HG02623 (cell line): Measurements from ENCODE around the gene CTDSPL.

ENCODE experiments used
- ATAC-seq: cut with Tn5 transposase; IDR thresholded peaks from one replicate; pipeline ENCODE4 v1.9.1; 2021; ENCODE audit warnings: moderate library complexity; ENCODE audit not compliant: unreplicated experiment

The CTDSPL gene

DNA sequence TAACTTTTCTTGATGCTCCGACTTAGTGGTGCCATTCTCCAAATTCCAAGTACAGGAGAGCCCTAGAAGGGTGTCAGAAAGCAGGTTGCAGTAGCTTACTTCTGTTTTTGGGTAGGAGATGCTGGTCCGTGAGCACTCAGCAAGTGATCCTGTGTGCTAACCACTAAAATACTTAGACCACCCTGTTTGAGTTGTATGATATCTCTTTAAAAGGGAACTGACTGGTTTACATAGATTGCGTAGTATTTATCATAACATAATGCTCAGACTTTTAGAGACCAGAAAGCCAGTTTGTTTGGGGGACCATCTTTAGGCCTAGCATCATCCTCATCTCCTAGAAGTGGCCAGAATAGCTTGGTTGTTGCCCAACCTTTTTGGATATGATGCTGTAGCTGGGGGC lies 26.7 kb downstream of the CTDSPL start:
- ATAC-seq: no peak

DNA sequence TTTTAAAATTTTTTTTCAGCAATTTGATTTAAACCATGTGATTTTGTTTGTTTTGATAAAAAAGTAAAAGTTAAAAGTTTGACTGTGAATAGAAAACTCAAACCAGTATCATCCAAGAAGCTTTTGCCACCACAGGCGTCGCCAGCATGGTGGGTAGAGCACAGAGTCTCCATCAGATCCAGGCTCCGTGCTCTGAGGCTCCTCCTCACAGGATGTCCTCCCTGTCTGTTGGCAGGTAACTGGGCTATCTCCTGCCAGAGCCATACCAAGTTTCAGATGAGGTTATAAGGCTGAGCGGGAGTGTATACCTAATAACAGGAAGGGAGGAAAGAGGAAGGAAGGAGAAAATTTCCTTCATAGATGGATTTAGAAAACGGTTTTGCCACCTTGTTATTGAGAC lies 28.8 kb downstream of the CTDSPL start:
- no peak for ATAC-seq

GRCh38 chr3:37891227-37891626 lies 29.5 kb downstream of the CTDSPL start:
- ATAC-seq: peak; percentile 55

DNA sequence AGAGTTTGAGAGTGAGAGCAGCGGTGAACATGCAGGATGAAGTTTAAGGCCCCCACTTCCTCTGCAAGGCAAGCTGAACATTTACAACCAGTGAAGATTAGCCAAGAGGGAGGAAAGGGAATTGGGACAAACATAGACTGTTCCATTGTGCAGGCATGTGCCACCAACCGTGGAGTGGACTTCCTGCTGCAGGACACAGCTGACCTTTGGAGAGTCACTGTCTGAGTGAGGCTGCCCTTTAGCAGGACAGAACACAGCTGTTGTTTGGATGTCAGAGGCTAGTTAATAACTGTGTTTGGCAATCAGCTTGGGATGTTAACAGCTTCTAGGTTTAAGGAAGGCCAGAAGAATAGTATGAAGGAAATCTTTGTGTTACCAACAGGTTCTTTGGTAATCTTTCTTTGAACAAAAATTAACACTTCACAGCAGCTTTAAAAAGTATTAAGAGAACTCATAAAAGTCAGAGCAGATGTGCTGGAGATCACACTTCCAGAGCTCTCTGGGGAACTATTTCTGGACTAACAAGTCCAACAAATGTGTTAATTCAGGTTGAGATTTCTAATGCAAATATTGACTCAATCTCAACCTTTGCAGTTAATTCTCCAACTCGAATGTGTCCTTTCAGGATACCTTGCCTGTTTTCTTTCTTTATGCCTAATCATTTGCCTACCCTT lies 31.4 kb downstream of the CTDSPL start:
- ATAC-seq: no peak

DNA sequence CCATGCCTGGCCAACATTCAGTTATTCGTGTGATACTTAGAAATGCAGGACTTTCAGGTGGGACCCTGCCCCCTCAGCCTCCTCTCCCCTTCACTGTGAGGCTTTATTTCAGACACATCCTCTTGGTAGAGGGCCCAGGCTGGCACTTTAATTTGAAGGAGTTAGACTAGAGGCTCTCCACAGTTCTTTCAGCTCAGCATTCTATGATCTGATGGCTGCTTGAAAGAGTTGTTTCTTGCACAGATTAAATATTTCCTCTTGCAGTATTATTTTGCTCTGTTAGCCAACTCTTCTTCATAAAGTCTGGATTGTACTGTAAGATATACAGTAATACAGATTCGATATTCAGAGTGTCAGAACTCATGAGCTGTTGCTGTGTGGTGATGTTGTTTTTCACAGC lies 35.1 kb downstream of the CTDSPL start:
- no peak for ATAC-seq

GRCh38 chr3:37897763-37898162 lies 36.1 kb downstream of the CTDSPL start:
- ATAC-seq: no peak

GRCh38 chr3:37898424-37898823 lies 36.7 kb downstream of the CTDSPL start:
- ATAC-seq: no peak

- no peak for ATAC-seq
Observed at GRCh38 chr3:37899101-37899707, 37.5 kb downstream of the CTDSPL start.

GRCh38 chr3:37899711-37900306 lies 38.1 kb downstream of the CTDSPL start:
- no peak for ATAC-seq

GRCh38 chr3:37901721-37902120 lies 40.0 kb downstream of the CTDSPL start:
- no peak for ATAC-seq

- no peak for ATAC-seq
Observed at GRCh38 chr3:37902674-37903073, 41.0 kb downstream of the CTDSPL start.

- no peak for ATAC-seq
Observed at GRCh38 chr3:37903320-37903719, 41.6 kb downstream of the CTDSPL start.

DNA sequence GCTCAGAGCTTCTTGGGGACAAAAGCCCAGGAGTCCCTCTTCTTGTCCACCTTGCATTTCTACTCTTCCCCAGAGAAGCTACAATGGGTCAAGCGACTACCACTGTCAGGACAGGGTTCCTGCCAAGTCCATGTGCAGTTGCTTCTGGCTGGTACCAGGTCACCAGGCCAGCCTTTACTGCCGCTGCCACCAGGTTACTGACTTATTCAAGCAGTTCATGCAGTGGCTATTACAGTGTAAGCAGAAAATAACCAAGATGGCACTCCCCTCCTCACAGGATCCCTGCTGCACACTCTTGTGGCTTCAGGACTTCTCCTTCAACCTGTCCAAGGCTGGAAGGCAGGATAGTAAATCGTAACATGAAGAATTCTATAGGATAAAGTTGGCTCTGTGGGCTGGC lies 42.1 kb downstream of the CTDSPL start:
- ATAC-seq: no peak

- no peak for ATAC-seq
Observed at GRCh38 chr3:37904601-37905000, 42.9 kb downstream of the CTDSPL start.

DNA sequence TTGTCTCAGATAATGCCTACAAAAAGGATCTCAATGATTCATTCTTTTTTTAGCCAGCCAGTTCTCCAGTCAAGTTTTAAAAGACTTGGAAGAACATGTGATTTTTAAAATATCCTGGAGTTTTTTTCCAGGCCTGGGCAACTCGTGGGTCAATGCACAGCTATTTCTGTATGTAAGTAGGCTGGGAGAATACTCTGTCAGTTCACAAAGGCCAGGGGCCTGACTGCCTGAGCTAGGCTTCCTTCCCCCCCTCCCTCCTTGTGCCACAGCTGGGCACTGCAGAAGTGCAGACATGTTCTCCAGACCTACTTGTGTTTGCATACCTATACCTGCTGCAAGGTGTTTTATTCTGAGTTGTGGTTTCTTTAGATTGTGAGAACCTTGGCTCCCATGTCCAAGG lies 43.7 kb downstream of the CTDSPL start:
- ATAC-seq: no peak

DNA sequence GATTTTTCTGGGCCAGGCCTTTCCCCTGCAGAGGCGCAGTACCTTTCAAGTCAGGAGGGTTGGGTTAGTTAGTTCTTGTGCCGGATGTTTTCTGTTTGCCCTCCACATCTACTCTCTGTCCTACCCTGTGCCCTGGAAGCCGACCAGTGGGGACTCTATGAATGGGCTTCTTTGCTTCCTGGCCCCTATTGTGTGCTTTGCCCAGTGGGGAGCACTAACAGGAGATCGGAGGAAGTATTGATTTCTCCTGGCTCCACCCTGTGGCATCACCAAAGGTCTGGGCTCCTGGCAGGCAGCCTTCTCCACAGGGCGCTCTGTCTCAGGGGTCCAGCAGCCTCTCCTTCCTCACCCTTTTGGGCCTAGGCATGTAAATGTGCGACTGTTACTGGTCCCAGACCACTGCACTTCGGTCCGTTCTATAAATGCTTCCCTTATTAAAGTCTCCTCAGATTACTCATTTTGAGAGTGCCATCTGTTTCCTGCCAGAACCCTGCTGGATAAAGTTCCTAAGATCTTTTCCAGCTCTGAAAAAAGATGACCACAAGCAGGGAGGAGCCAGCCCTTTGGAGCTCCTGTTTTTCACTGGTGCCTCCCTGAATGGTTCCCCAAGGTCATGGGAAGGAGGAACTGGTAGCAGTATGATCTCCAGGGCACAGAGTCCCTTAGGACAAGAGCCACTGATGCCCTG lies 44.5 kb downstream of the CTDSPL start:
- ATAC-seq: no peak

DNA sequence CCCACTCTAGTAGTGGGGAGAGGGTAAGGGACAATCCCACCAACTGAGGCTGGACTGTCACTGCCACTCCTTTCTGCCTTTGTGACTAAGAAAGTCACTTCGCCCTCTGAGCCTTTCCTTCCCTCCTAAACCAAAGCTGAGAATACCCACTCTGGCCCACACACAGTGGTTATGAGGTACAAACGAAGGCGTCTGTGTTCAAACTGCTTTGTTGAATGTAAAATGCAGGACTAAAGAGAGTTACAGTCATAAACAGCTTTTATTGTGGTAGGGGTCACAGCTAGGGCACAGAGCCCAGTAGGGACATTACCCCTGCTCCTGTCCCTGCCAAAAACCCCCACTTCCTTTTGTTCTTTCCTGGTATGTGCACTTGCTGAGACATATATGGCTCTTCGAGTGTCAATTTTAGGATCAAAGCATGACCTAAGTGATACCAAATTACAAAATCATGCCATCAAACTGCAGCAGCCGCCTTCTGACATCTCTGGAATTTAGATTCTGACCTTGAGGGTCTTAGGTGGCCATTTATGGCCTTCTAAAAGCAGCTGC lies 45.1 kb downstream of the CTDSPL start:
- ATAC-seq: no peak

GRCh38 chr3:37907371-37907770 lies 45.7 kb downstream of the CTDSPL start:
- no peak for ATAC-seq

- peak; percentile 94 for ATAC-seq
Observed at GRCh38 chr3:37907906-37908305, 46.2 kb downstream of the CTDSPL start.

- no peak for ATAC-seq
Observed at GRCh38 chr3:37909067-37909911, 47.6 kb downstream of the CTDSPL start.
